Activated naive CD4-positive, alpha-beta T cell treated with anti-CD3 and anti-CD28 coated beads, Interleukin-2, amount 10 ng/mL, durations not matched to agents 7 days and 5 days (primary cell): ENCODE results near the gene ACCSL.

Source experiments
- CTCF ChIA-PET: fragments of 350-600 bp; sonication (Branson Sonifier 250); formaldehyde crosslinking; loops from one replicate; lab custom pipeline; 2021; ENCODE audit warnings: antibody characterized with exemption; lab: Charles Lee
- DNase-seq: peaks from one replicate; pipeline ENCODE4 v3.0.0-alpha.2; 2020
- H3K27ac Mint-ChIP-seq: one replicate; pipeline ENCODE4 v1.8.0; 2021; ENCODE audit warnings: mild to moderate bottlenecking, moderate library complexity, mixed read lengths
- H3K27me3 Mint-ChIP-seq: one replicate; pipeline ENCODE4 v1.8.0; 2021; ENCODE audit warnings: mild to moderate bottlenecking, mixed read lengths
- H3K36me3 Mint-ChIP-seq: one replicate; pipeline ENCODE4 v1.8.0; 2021; ENCODE audit warnings: mixed read lengths
- H3K4me1 Mint-ChIP-seq: one replicate; pipeline ENCODE4 v1.8.0; 2021; ENCODE audit warnings: mixed read lengths
- H3K4me3 Mint-ChIP-seq: one replicate; pipeline ENCODE4 v1.8.0; 2021; ENCODE audit warnings: mild to moderate bottlenecking, moderate library complexity, mixed read lengths
- H3K9me3 Mint-ChIP-seq: one replicate; pipeline ENCODE4 v1.8.0; 2021; ENCODE audit warnings: mixed read lengths

Gene ACCSL

GRCh38 chr11:44047931-44048431, at the start of gene ACCSL:
Gene ACCSL, plus strand, starts transcription at chr11:44047981. Its CDS starts 56 bp downstream, at chr11:44048037.
- H3K36me3 Mint-ChIP-seq: no peaks in the 10 kb centered on the region
- no peaks in the 10 kb centered on the region for H3K4me1 Mint-ChIP-seq
- no peak for DNase-seq
- H3K27ac Mint-ChIP-seq: no peak within 1 kb of the TSS
- H3K4me3 Mint-ChIP-seq: no peak within 1 kb of the TSS
- no peaks in the 10 kb centered on the region for H3K9me3 Mint-ChIP-seq
- H3K27me3 Mint-ChIP-seq: peaks cover 10% of the 10 kb centered on the region
- CTCF ChIA-PET: interaction anchor here (0.6 kb wide), 1 partner anchor 21 kb away, joined by 3 read pairs; no protein-coding TSS in a partner anchor

DNA sequence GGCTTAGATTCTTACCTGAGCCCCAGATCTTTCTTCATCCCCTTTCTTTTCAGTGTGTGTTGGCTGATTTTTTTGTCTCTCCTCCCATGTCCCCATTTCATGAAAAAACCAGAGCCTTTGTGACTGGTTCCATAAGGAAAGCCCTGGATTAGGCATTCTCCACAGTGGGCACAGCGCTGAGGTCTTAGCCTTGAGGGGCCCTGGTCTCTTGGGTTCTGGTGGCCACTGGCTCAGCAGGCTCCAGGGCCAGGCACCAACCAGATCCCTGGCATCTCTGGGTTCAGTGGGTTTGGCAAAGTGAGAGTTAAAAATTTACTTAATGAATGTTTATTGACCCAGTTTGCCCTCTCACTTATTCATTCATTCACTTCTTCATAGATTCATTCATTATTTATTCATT, 49.5 kb upstream of the ACCSL start:
- Mint-ChIP-seq H3K9me3 (no peaks in the 10 kb centered on the region), H3K4me3 (no peak overlapping the region), H3K27ac (no peak overlapping the region), H3K27me3 (peaks cover 13% of the 10 kb centered on the region), H3K36me3 (no peaks in the 10 kb centered on the region), H3K4me1 (no peaks in the 10 kb centered on the region)
- no peak for DNase-seq
- CTCF ChIA-PET: no interaction called here

DNA sequence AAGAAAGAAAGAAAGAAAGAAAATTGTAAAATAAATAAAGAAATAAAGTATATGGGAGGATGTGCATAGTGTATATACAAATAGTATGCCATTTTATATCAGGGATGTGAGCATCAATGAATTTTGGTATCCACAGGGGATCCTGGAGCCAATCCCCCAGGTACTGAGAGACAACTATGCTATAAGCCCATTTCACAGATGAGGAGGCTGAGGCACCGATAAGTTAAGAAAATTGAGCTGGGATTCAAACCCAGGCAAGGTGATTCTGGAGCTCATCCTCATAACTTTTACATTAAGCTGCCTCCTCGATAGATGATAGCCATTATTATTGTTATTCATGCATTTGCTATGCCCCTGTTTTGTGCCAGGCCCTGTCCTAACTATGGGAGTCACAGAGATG, 47.0 kb upstream of the ACCSL start:
- Mint-ChIP-seq H3K4me1 (no peaks in the 10 kb centered on the region), H3K27ac (no peak overlapping the region), H3K9me3 (no peaks in the 10 kb centered on the region), H3K36me3 (no peaks in the 10 kb centered on the region), H3K27me3 (peaks cover 11% of the 10 kb centered on the region), H3K4me3 (no peak overlapping the region)
- CTCF ChIA-PET: no interaction called here
- DNase-seq: no peak

DNA sequence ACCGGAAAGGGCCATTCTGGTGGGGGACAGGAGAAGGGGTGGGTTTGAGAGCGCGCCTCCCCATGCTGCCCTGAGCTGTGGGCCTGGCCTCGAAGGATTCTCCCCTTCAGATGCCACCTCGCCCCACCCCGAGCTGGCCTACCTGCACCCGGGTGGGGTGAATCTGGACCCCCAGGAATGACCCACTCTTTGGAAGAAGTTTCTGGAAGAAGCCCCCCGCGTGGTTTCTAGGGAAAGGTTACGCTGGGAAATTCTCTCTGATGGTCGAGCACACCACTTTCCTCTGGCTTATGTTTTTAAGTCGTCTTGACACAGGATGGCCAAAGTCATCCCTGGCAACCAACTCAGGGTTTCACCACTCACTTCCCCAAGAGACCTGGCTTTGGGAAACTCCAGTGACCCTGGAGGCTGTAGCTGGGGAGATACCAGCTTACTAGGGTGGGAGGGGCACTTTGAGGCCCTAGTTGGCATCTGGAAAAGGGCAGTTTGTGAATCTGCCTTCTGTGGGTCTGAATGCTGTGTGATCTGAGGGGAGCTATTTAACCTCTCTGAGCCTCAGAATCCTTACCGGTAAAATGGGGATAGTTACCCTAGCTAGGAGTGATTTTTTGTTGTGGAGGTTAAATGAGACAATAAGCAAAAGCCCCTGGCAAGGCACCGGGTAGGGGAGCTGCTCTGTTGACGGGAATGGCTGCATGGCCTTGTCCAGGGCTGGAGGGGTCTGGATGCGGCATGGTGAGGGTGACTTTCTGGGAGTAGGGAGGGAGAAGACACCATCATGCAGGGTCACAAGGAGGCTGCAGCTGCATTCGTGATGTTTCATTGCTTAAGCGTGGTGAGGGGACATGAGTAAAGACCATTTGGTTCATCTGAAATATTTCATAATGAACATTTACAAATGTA, 45.3 kb upstream of the ACCSL start:
- DNase-seq: no peak
- no peaks in the 10 kb centered on the region for H3K9me3 Mint-ChIP-seq
- CTCF ChIA-PET: no interaction called here
- H3K4me3 Mint-ChIP-seq: no peak overlapping the region
- no peaks in the 10 kb centered on the region for H3K4me1 Mint-ChIP-seq
- H3K36me3 Mint-ChIP-seq: no peaks in the 10 kb centered on the region
- H3K27ac Mint-ChIP-seq: no peak overlapping the region
- peaks cover 7% of the 10 kb centered on the region for H3K27me3 Mint-ChIP-seq

- Mint-ChIP-seq H3K4me1 (no peaks in the 10 kb centered on the region), H3K4me3 (no peak overlapping the region), H3K9me3 (no peaks in the 10 kb centered on the region), H3K27ac (no peak overlapping the region), H3K27me3 (peaks cover 7% of the 10 kb centered on the region), H3K36me3 (no peaks in the 10 kb centered on the region)
- CTCF ChIA-PET: no interaction called here
- no peak for DNase-seq
Measured at GRCh38 chr11:44003736-44004451, 43.9 kb upstream of the ACCSL start.

- H3K36me3 Mint-ChIP-seq: no peaks in the 10 kb centered on the region
- H3K9me3 Mint-ChIP-seq: no peaks in the 10 kb centered on the region
- CTCF ChIA-PET: no interaction called here
- no peak overlapping the region for H3K27ac Mint-ChIP-seq
- no peak for DNase-seq
- no peaks in the 10 kb centered on the region for H3K4me1 Mint-ChIP-seq
- H3K27me3 Mint-ChIP-seq: peaks cover 7% of the 10 kb centered on the region
- H3K4me3 Mint-ChIP-seq: no peak overlapping the region
Measured at GRCh38 chr11:44004452-44005062, 43.2 kb upstream of the ACCSL start.

- H3K27ac Mint-ChIP-seq: no peak overlapping the region
Measured at GRCh38 chr11:44005063-44005701, 42.6 kb upstream of the ACCSL start.

GRCh38 chr11:44005956-44006355, 41.8 kb upstream of the ACCSL start:
- peaks cover 5% of the 10 kb centered on the region for H3K27me3 Mint-ChIP-seq
- H3K4me3 Mint-ChIP-seq: no peak overlapping the region
- H3K36me3 Mint-ChIP-seq: no peaks in the 10 kb centered on the region
- CTCF ChIA-PET: interaction anchor here (0.8 kb wide), 1 partner anchor 9 kb away, joined by 3 read pairs; no protein-coding TSS in a partner anchor
- no peak overlapping the region for H3K27ac Mint-ChIP-seq
- DNase-seq: no peak
- H3K9me3 Mint-ChIP-seq: no peaks in the 10 kb centered on the region
- H3K4me1 Mint-ChIP-seq: no peaks in the 10 kb centered on the region

More at GRCh38 chr11:44005063-44005701, 42.6 kb upstream of the ACCSL start:
- H3K4me3 Mint-ChIP-seq: no peak overlapping the region
- H3K27me3 Mint-ChIP-seq: peaks cover 7% of the 10 kb centered on the region
- H3K9me3 Mint-ChIP-seq: no peaks in the 10 kb centered on the region
- H3K4me1 Mint-ChIP-seq: no peaks in the 10 kb centered on the region
- no peaks in the 10 kb centered on the region for H3K36me3 Mint-ChIP-seq
- CTCF ChIA-PET: no interaction called here
- DNase-seq: no peak

- H3K27me3 Mint-ChIP-seq: peaks cover 8% of the 10 kb centered on the region
- no peak for DNase-seq
- H3K4me1 Mint-ChIP-seq: no peaks in the 10 kb centered on the region
- CTCF ChIA-PET: no interaction called here
- H3K36me3 Mint-ChIP-seq: no peaks in the 10 kb centered on the region
- no peak overlapping the region for H3K27ac Mint-ChIP-seq
- H3K4me3 Mint-ChIP-seq: no peak overlapping the region
- H3K9me3 Mint-ChIP-seq: no peaks in the 10 kb centered on the region
Measured at GRCh38 chr11:44006917-44007361, 40.8 kb upstream of the ACCSL start.

- Mint-ChIP-seq H3K4me1 (no peaks in the 10 kb centered on the region), H3K36me3 (no peaks in the 10 kb centered on the region), H3K4me3 (no peak overlapping the region), H3K9me3 (no peaks in the 10 kb centered on the region), H3K27me3 (peaks cover 8% of the 10 kb centered on the region), H3K27ac (no peak overlapping the region)
- CTCF ChIA-PET: no interaction called here
- no peak for DNase-seq
Measured at GRCh38 chr11:44007481-44008087, 40.2 kb upstream of the ACCSL start.

- CTCF ChIA-PET: no interaction called here
- Mint-ChIP-seq H3K27me3 (peaks cover 8% of the 10 kb centered on the region), H3K36me3 (no peaks in the 10 kb centered on the region), H3K4me1 (no peaks in the 10 kb centered on the region), H3K9me3 (no peaks in the 10 kb centered on the region), H3K4me3 (no peak overlapping the region), H3K27ac (no peak overlapping the region)
- no peak for DNase-seq
Measured at GRCh38 chr11:44008088-44008501, 39.7 kb upstream of the ACCSL start.

GRCh38 chr11:44008698-44009097, 39.1 kb upstream of the ACCSL start:
- Mint-ChIP-seq H3K27me3 (peaks cover 6% of the 10 kb centered on the region), H3K27ac (no peak overlapping the region), H3K9me3 (no peaks in the 10 kb centered on the region), H3K4me1 (no peaks in the 10 kb centered on the region), H3K4me3 (no peak overlapping the region), H3K36me3 (no peaks in the 10 kb centered on the region)
- no peak for DNase-seq
- CTCF ChIA-PET: no interaction called here

- H3K4me1 Mint-ChIP-seq: no peaks in the 10 kb centered on the region
- no peak for DNase-seq
- no peaks in the 10 kb centered on the region for H3K36me3 Mint-ChIP-seq
- H3K27ac Mint-ChIP-seq: no peak overlapping the region
- CTCF ChIA-PET: no interaction called here
- H3K27me3 Mint-ChIP-seq: peaks cover 7% of the 10 kb centered on the region
- no peaks in the 10 kb centered on the region for H3K9me3 Mint-ChIP-seq
- no peak overlapping the region for H3K4me3 Mint-ChIP-seq
Measured at GRCh38 chr11:44010789-44011251, 37.0 kb upstream of the ACCSL start.
